GM19467 (cell line): Measurements from ENCODE around the gene TNFRSF19.

ENCODE experiments used
- ATAC-seq: cut with Tn5 transposase; IDR thresholded peaks from one replicate; pipeline ENCODE4 v1.9.1; 2021; ENCODE audit warnings: mild to moderate bottlenecking, moderate library complexity; ENCODE audit not compliant: unreplicated experiment

Gene TNFRSF19

GRCh38 chr13:23627410-23627809 is 57.2 kb downstream of the TNFRSF19 start:
- no peak for ATAC-seq

GRCh38 chr13:23628250-23628649 is 58.0 kb downstream of the TNFRSF19 start:
- ATAC-seq, result no peak

- no peak for ATAC-seq
Observed at GRCh38 chr13:23628765-23629565, 58.8 kb downstream of the TNFRSF19 start.

GRCh38 chr13:23629566-23630272 is 59.5 kb downstream of the TNFRSF19 start:
- ATAC-seq, result no peak

GRCh38 chr13:23630349-23631093 is 60.3 kb downstream of the TNFRSF19 start:
- ATAC-seq, result no peak

- no peak for ATAC-seq
Observed at GRCh38 chr13:23631311-23632047, 61.3 kb downstream of the TNFRSF19 start.

- ATAC-seq, result no peak
Observed at GRCh38 chr13:23632048-23632582, 61.9 kb downstream of the TNFRSF19 start.

GRCh38 chr13:23632741-23633140 is 62.5 kb downstream of the TNFRSF19 start:
- no peak for ATAC-seq

GRCh38 chr13:23634897-23635296 is 64.7 kb downstream of the TNFRSF19 start:
- ATAC-seq, result no peak

GRCh38 chr13:23636360-23636759 is 66.1 kb downstream of the TNFRSF19 start:
- no peak for ATAC-seq

GRCh38 chr13:23637829-23638228 is 67.6 kb downstream of the TNFRSF19 start:
- ATAC-seq, result no peak

GRCh38 chr13:23639674-23640073 is 69.5 kb downstream of the TNFRSF19 start:
- no peak for ATAC-seq

GRCh38 chr13:23642110-23642509 is 71.9 kb downstream of the TNFRSF19 start:
- no peak for ATAC-seq

- no peak for ATAC-seq
Observed at GRCh38 chr13:23643338-23644125, 73.3 kb downstream of the TNFRSF19 start.

- ATAC-seq, result no peak
Observed at GRCh38 chr13:23644126-23644419, 73.9 kb downstream of the TNFRSF19 start.

GRCh38 chr13:23644527-23645138 is 74.4 kb downstream of the TNFRSF19 start:
- no peak for ATAC-seq

GRCh38 chr13:23645851-23646250 is 75.6 kb downstream of the TNFRSF19 start:
- no peak for ATAC-seq

- ATAC-seq, result no peak
Observed at GRCh38 chr13:23651439-23651838, 81.2 kb downstream of the TNFRSF19 start.

GRCh38 chr13:23651887-23652286 is 81.7 kb downstream of the TNFRSF19 start:
- ATAC-seq, result no peak
